T-helper 2 cell treated with Interferon-gamma antibody and Interleukin-4, amounts not matched to agents 5 μg/mL and 100 μg/mL, for 36 hours (primary cell): ENCODE results near the gene HLA-F.

ENCODE experiments used
- DNase-seq: peaks from one replicate; pipeline ENCODE4 v3.0.0; 2021; ENCODE audit warnings: low spot score
- H3K27ac Mint-ChIP-seq: one replicate; pipeline ENCODE4 v1.8.0; 2021; ENCODE audit warnings: mild to moderate bottlenecking, mixed read lengths
- H3K27me3 Mint-ChIP-seq: one replicate; pipeline ENCODE4 v1.8.0; 2021; ENCODE audit warnings: low read depth, mixed read lengths
- H3K36me3 Mint-ChIP-seq: one replicate; pipeline ENCODE4 v1.8.0; 2021; ENCODE audit warnings: low read depth, mixed read lengths
- H3K4me1 Mint-ChIP-seq: one replicate; pipeline ENCODE4 v1.8.0; 2021; ENCODE audit warnings: low read depth, mixed read lengths
- H3K4me3 Mint-ChIP-seq: one replicate; pipeline ENCODE4 v1.8.0; 2022; ENCODE audit warnings: mild to moderate bottlenecking, moderate library complexity, mixed read lengths
- H3K9me3 Mint-ChIP-seq: one replicate; pipeline ENCODE4 v1.8.0; 2021; ENCODE audit warnings: mixed read lengths

Gene HLA-F

GRCh38 chr6:29729774-29730328 is 6.6 kb downstream of the HLA-F start:
- no peak for DNase-seq
- Mint-ChIP-seq H3K9me3 (no peaks in the 10 kb centered on the region), H3K4me3 (no peak overlapping the region), H3K27ac (no peak overlapping the region), H3K27me3 (no peaks in the 10 kb centered on the region), H3K36me3 (peaks cover 35% of the 10 kb centered on the region), H3K4me1 (peaks cover 33% of the 10 kb centered on the region)

GRCh38 chr6:29730575-29731126 is 7.4 kb downstream of the HLA-F start:
- Mint-ChIP-seq H3K4me3 (no peak overlapping the region), H3K36me3 (peaks cover 31% of the 10 kb centered on the region), H3K27me3 (no peaks in the 10 kb centered on the region), H3K9me3 (peaks cover 3% of the 10 kb centered on the region), H3K4me1 (peaks cover 28% of the 10 kb centered on the region), H3K27ac (no peak overlapping the region)
- no peak for DNase-seq

GRCh38 chr6:29731281-29731680 is 8.0 kb downstream of the HLA-F start:
- no peak overlapping the region for H3K4me3 Mint-ChIP-seq
- H3K9me3 Mint-ChIP-seq, result peaks cover 8% of the 10 kb centered on the region
- DNase-seq, result no peak
- peaks cover 31% of the 10 kb centered on the region for H3K36me3 Mint-ChIP-seq
- no peak overlapping the region for H3K27ac Mint-ChIP-seq
- H3K27me3 Mint-ChIP-seq, result no peaks in the 10 kb centered on the region
- H3K4me1 Mint-ChIP-seq, result peaks cover 22% of the 10 kb centered on the region

- Mint-ChIP-seq H3K27ac (no peak overlapping the region), H3K4me3 (no peak overlapping the region), H3K4me1 (peaks cover 6% of the 10 kb centered on the region), H3K36me3 (peaks cover 15% of the 10 kb centered on the region), H3K27me3 (no peaks in the 10 kb centered on the region), H3K9me3 (peaks cover 8% of the 10 kb centered on the region)
- no peak for DNase-seq
These were observed 9.8 kb downstream of the HLA-F start for GRCh38 chr6:29733057-29733456.

- no peak overlapping the region for H3K27ac Mint-ChIP-seq
- no peak for DNase-seq
- H3K4me3 Mint-ChIP-seq, result no peak overlapping the region
- no peaks in the 10 kb centered on the region for H3K27me3 Mint-ChIP-seq
- peaks cover 8% of the 10 kb centered on the region for H3K9me3 Mint-ChIP-seq
- peaks cover 14% of the 10 kb centered on the region for H3K36me3 Mint-ChIP-seq
- peaks cover 5% of the 10 kb centered on the region for H3K4me1 Mint-ChIP-seq
These were observed 11.1 kb downstream of the HLA-F start for GRCh38 chr6:29734046-29735018.

- H3K27me3 Mint-ChIP-seq, result no peaks in the 10 kb centered on the region
- DNase-seq, result no peak
- H3K4me3 Mint-ChIP-seq, result no peak overlapping the region
- H3K36me3 Mint-ChIP-seq, result peaks cover 14% of the 10 kb centered on the region
- no peak overlapping the region for H3K27ac Mint-ChIP-seq
- H3K4me1 Mint-ChIP-seq, result peaks cover 3% of the 10 kb centered on the region
- peaks cover 8% of the 10 kb centered on the region for H3K9me3 Mint-ChIP-seq
These were observed 13.3 kb downstream of the HLA-F start for GRCh38 chr6:29736563-29736962.

- Mint-ChIP-seq H3K27me3 (no peaks in the 10 kb centered on the region), H3K4me1 (peaks cover 3% of the 10 kb centered on the region), H3K36me3 (peaks cover 14% of the 10 kb centered on the region), H3K4me3 (no peak overlapping the region), H3K9me3 (peaks cover 8% of the 10 kb centered on the region), H3K27ac (no peak overlapping the region)
- peak; percentile 47 for DNase-seq
These were observed 14.7 kb downstream of the HLA-F start for GRCh38 chr6:29737707-29738630.

GRCh38 chr6:29739136-29739881 is 16.1 kb downstream of the HLA-F start:
- no peak overlapping the region for H3K4me3 Mint-ChIP-seq
- DNase-seq, result no peak
- no peaks in the 10 kb centered on the region for H3K27me3 Mint-ChIP-seq
- peaks cover 16% of the 10 kb centered on the region for H3K36me3 Mint-ChIP-seq
- peaks cover 3% of the 10 kb centered on the region for H3K4me1 Mint-ChIP-seq
- H3K27ac Mint-ChIP-seq, result no peak overlapping the region
- peaks cover 8% of the 10 kb centered on the region for H3K9me3 Mint-ChIP-seq

GRCh38 chr6:29739882-29740261 is 16.6 kb downstream of the HLA-F start:
- Mint-ChIP-seq H3K9me3 (peaks cover 8% of the 10 kb centered on the region), H3K4me3 (no peak overlapping the region), H3K4me1 (no peaks in the 10 kb centered on the region), H3K27me3 (no peaks in the 10 kb centered on the region), H3K27ac (no peak overlapping the region), H3K36me3 (peaks cover 16% of the 10 kb centered on the region)
- DNase-seq, result no peak

GRCh38 chr6:29741592-29741991 is 18.4 kb downstream of the HLA-F start:
- no peak for DNase-seq
- Mint-ChIP-seq H3K9me3 (no peaks in the 10 kb centered on the region), H3K4me1 (peaks cover under 1% of the 10 kb centered on the region), H3K27ac (no peak overlapping the region), H3K4me3 (no peak overlapping the region), H3K36me3 (peaks cover 5% of the 10 kb centered on the region), H3K27me3 (no peaks in the 10 kb centered on the region)

- peaks cover 5% of the 10 kb centered on the region for H3K36me3 Mint-ChIP-seq
- no peak overlapping the region for H3K27ac Mint-ChIP-seq
- H3K4me1 Mint-ChIP-seq, result peaks cover 2% of the 10 kb centered on the region
- no peak for DNase-seq
- no peak overlapping the region for H3K4me3 Mint-ChIP-seq
- no peaks in the 10 kb centered on the region for H3K27me3 Mint-ChIP-seq
- no peaks in the 10 kb centered on the region for H3K9me3 Mint-ChIP-seq
These were observed 18.9 kb downstream of the HLA-F start for GRCh38 chr6:29742127-29742526.

- Mint-ChIP-seq H3K36me3 (peaks cover 4% of the 10 kb centered on the region), H3K9me3 (no peaks in the 10 kb centered on the region), H3K27me3 (no peaks in the 10 kb centered on the region), H3K4me1 (peaks cover 6% of the 10 kb centered on the region), H3K4me3 (no peak overlapping the region), H3K27ac (no peak overlapping the region)
- no peak for DNase-seq
These were observed 19.8 kb downstream of the HLA-F start for GRCh38 chr6:29743025-29743424.

- peaks cover 9% of the 10 kb centered on the region for H3K4me1 Mint-ChIP-seq
- no peaks in the 10 kb centered on the region for H3K27me3 Mint-ChIP-seq
- no peaks in the 10 kb centered on the region for H3K9me3 Mint-ChIP-seq
- peaks cover 1% of the 10 kb centered on the region for H3K36me3 Mint-ChIP-seq
- no peak overlapping the region for H3K27ac Mint-ChIP-seq
- DNase-seq, result no peak
- no peak overlapping the region for H3K4me3 Mint-ChIP-seq
These were observed 20.3 kb downstream of the HLA-F start for GRCh38 chr6:29743568-29743967.
